H9 (cell line): ENCODE data around the gene ILDR2. TPM values are rescaled to one million over a fixed set of nuclear protein-coding genes. Genes with fewer than 3 reads are reported as not detected.

Experiments used
- DNase-seq: peaks from one replicate; pipeline ENCODE4 v3.0.0-alpha.2; 2017
- H2AFZ ChIP-seq: one replicate; pipeline ENCODE4 v1.6.1; 2013; ENCODE audit warnings: mild to moderate bottlenecking, low read length, control low read depth, moderate library complexity
- H2AK5ac ChIP-seq: 2 replicates; pipeline ENCODE4 v1.6.1; 2013; ENCODE audit warnings: low read length, control low read depth, mixed read lengths; ENCODE audit not compliant: insufficient read length
- H2BK120ac ChIP-seq: one replicate; pipeline ENCODE4 v1.6.1; 2013; ENCODE audit warnings: low read depth, mild to moderate bottlenecking, low read length, control low read depth, inconsistent platforms; ENCODE audit not compliant: poor library complexity, severe bottlenecking
- H2BK12ac ChIP-seq: 2 replicates; pipeline ENCODE4 v1.6.1; 2013; ENCODE audit warnings: low read length, control low read depth, mixed read lengths, low read depth; ENCODE audit not compliant: insufficient read length
- H2BK15ac ChIP-seq: 2 replicates; pipeline ENCODE4 v1.6.1; 2013; ENCODE audit warnings: low read depth, low read length, control low read depth
- H2BK20ac ChIP-seq: one replicate; pipeline ENCODE4 v1.6.1; 2013; ENCODE audit warnings: low read depth, mild to moderate bottlenecking, low read length, control low read depth, inconsistent platforms; ENCODE audit not compliant: poor library complexity, severe bottlenecking
- H2BK5ac ChIP-seq: 2 replicates; pipeline ENCODE4 v1.6.1; 2013; ENCODE audit warnings: low read length, control low read depth, mixed read lengths; ENCODE audit not compliant: insufficient read length
- H3K14ac ChIP-seq: 2 replicates; pipeline ENCODE4 v1.6.1; 2013; ENCODE audit warnings: low read length, control low read depth; ENCODE audit not compliant: insufficient read depth
- H3K18ac ChIP-seq: 2 replicates; pipeline ENCODE4 v1.6.1; 2013; ENCODE audit warnings: low read depth, mild to moderate bottlenecking, mixed read lengths, low read length, control low read depth; ENCODE audit not compliant: insufficient read length
- H3K23ac ChIP-seq: 2 replicates; pipeline ENCODE4 v1.6.1; 2013; ENCODE audit warnings: low read length, control low read depth, mixed read lengths, low read depth; ENCODE audit not compliant: insufficient read length
- H3K23me2 ChIP-seq: 2 replicates; pipeline ENCODE4 v1.6.1; 2013; ENCODE audit warnings: low read depth, mild to moderate bottlenecking, mixed read lengths, low read length, control low read depth; ENCODE audit not compliant: insufficient read length, poor library complexity, severe bottlenecking
- H3K27ac ChIP-seq: 2 replicates; pipeline ENCODE4 v1.5.1; 2013; ENCODE audit warnings: low read length, control low read depth, mixed read lengths, low read depth; ENCODE audit not compliant: insufficient read length
- H3K27me3 ChIP-seq: 2 replicates; pipeline ENCODE4 v1.6.1; 2013; ENCODE audit warnings: low read length, control low read depth, inconsistent platforms; ENCODE audit not compliant: insufficient read depth
- H3K4ac ChIP-seq: 2 replicates; pipeline ENCODE4 v1.6.1; 2013; ENCODE audit warnings: low read depth, mild to moderate bottlenecking, control low read depth, inconsistent platforms, low read length, moderate library complexity
- H3K4me1 ChIP-seq: 2 replicates; pipeline ENCODE4 v1.6.1; 2013; ENCODE audit warnings: low read length, control low read depth, inconsistent platforms; ENCODE audit not compliant: insufficient read depth
- H3K4me2 ChIP-seq: 2 replicates; pipeline ENCODE4 v1.6.1; 2013; ENCODE audit warnings: low read length, control low read depth, mixed read lengths; ENCODE audit not compliant: insufficient read length, insufficient read depth
- H3K56ac ChIP-seq: 2 replicates; pipeline ENCODE4 v1.6.1; 2013; ENCODE audit warnings: low read depth, mild to moderate bottlenecking, mixed read lengths, low read length, control low read depth; ENCODE audit not compliant: insufficient read length
- H3K79me1 ChIP-seq: 2 replicates; pipeline ENCODE4 v1.6.1; 2013; ENCODE audit warnings: low read depth, mild to moderate bottlenecking, moderate library complexity, low read length, control low read depth, inconsistent platforms; ENCODE audit not compliant: insufficient read depth, poor library complexity, severe bottlenecking
- H3K79me2 ChIP-seq: 2 replicates; pipeline ENCODE4 v1.6.1; 2013; ENCODE audit warnings: low read length, control low read depth, inconsistent platforms; ENCODE audit not compliant: insufficient read depth
- H3K9ac ChIP-seq: 2 replicates; pipeline ENCODE4 v1.6.1; 2013; ENCODE audit warnings: low read length, control low read depth, mixed read lengths; ENCODE audit not compliant: insufficient read length; ENCODE audit errors: extremely low read depth
- H3K9me3 ChIP-seq: one replicate; pipeline ENCODE4 v1.6.1; 2013; ENCODE audit warnings: low read depth, low read length, inconsistent platforms; ENCODE audit not compliant: control insufficient read depth
- H3T11ph ChIP-seq: one replicate; pipeline ENCODE4 v1.6.1; 2013; ENCODE audit warnings: mild to moderate bottlenecking, low read length, control low read depth, inconsistent platforms
- H4K20me1 ChIP-seq: one replicate; pipeline ENCODE4 v1.6.1; 2013; ENCODE audit not compliant: control insufficient read depth, insufficient read length, insufficient read depth
- H4K5ac ChIP-seq: 2 replicates; pipeline ENCODE4 v1.6.1; 2013; ENCODE audit warnings: low read depth, mild to moderate bottlenecking, mixed read lengths, low read length, control low read depth; ENCODE audit not compliant: insufficient read length
- H4K8ac ChIP-seq: replicated peaks from 2 replicates; pipeline ENCODE4 v1.6.1; 2013; ENCODE audit warnings: low read length, control low read depth, mixed read lengths, low read depth; ENCODE audit not compliant: insufficient read length
- H4K91ac ChIP-seq: 2 replicates; pipeline ENCODE4 v1.6.1; 2013; ENCODE audit warnings: low read depth, mild to moderate bottlenecking, moderate library complexity, mixed read lengths, low read length, control low read depth; ENCODE audit not compliant: insufficient read length
- H3K27ac Mint-ChIP-seq, 3 experiments: 2 replicates in 2 of 3; 3 replicates in 1 of 3; pipeline ENCODE4 v1.8.0; 2020 to 2021; ENCODE audit warnings: mixed read lengths in 3 of 3, mild to moderate bottlenecking in 1 of 3, moderate library complexity in 1 of 3
- H3K27me3 Mint-ChIP-seq: 2 replicates; pipeline ENCODE4 v1.8.0; 2021; ENCODE audit warnings: low read depth, mild to moderate bottlenecking, moderate library complexity, mixed read lengths
- H3K36me3 Mint-ChIP-seq, 3 experiments: 2 replicates in 2 of 3; 3 replicates in 1 of 3; pipeline ENCODE4 v1.8.0; 2020 to 2021; ENCODE audit warnings: low read depth in 3 of 3, mixed read lengths in 3 of 3; ENCODE audit not compliant: insufficient read depth in 1 of 3
- H3K4me1 Mint-ChIP-seq, 2 experiments: 2 replicates each; pipeline ENCODE4 v1.8.0; 2020; ENCODE audit warnings: mixed read lengths in 2 of 2
- H3K4me3 Mint-ChIP-seq, 2 experiments: 2 replicates in 1 of 2; 3 replicates in 1 of 2; pipeline ENCODE4 v1.8.0; 2020 to 2021; ENCODE audit warnings: mild to moderate bottlenecking in 2 of 2, mixed read lengths in 2 of 2, moderate library complexity in 1 of 2
- H3K9me3 Mint-ChIP-seq, 2 experiments: 2 replicates in 1 of 2; 3 replicates in 1 of 2; pipeline ENCODE4 v1.8.0; 2020; ENCODE audit warnings: mild to moderate bottlenecking in 2 of 2, mixed read lengths in 2 of 2, moderate library complexity in 1 of 2
- CTCF ChIP-seq: fragments of 200-600 bp; sonication (generic); conservative IDR thresholded peaks from 3 replicates; pipeline ENCODE4 v1.8.0; 2021; ENCODE audit warnings: antibody characterized with exemption, mild to moderate bottlenecking
- WGBS: extraction: QIAGEN DNeasy Blood & Tissue Kit; methylation state at CpG from one replicate; pipeline ENCODE4 v1.1.7; 2013; ENCODE audit warnings: missing lambda C conversion rate, low lambda C conversion rate, mixed read lengths; ENCODE audit not compliant: insufficient read length; ENCODE audit errors: extremely low coverage; 5-methylcytosine and 5-hydroxymethylcytosine counted together
- total RNA-seq: library from RNA; stranded (reverse); gene quantifications from 2 replicates; pipeline ENCODE4 v1.2.1, GENCODE V29; 2021

The ILDR2 gene
- total RNA-seq, 1 experiment from 2014 or later, result 1.1 TPM

DNA sequence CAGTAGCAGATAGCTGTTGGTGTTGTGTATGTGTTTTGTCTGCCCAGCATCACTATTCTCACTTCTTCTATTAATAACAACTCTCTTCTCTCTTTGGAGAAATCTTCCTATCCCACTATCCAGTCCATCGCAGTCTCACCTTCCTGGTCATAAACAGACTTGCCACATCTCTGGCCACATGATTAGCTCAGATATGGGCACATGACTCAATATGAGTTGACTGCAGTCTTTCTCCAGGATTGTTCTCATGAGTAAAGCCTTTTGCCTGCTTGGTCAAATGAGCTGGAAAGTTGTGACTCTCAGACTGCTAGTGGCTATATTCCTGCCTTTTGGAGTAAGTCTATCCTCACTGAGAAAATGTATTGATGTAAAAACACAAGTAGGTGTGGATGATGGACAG is 66.4 kb downstream of the ILDR2 start:
- peaks cover 25 to 26% of the 10 kb centered on the region in 2 experiments for H3K9me3 Mint-ChIP-seq
- Histone ChIP-seq H3K4me2 (no peak overlapping the region), H3K4me1 (no peaks in the 10 kb centered on the region), H3K23me2 (no peaks in the 10 kb centered on the region), H3K18ac (no peak overlapping the region), H2AFZ (no peak overlapping the region), H3K4ac (no peak overlapping the region), H2BK15ac (no peak overlapping the region), H3K14ac (no peak overlapping the region), H2BK5ac (no peak overlapping the region), H2BK12ac (no peak overlapping the region), H2BK120ac (no peak overlapping the region), H3K23ac (no peak overlapping the region), H3T11ph (no peak overlapping the region), H4K5ac (no peak overlapping the region), H2AK5ac (no peak overlapping the region), H3K79me1 (no peaks in the 10 kb centered on the region), H2BK20ac (no peak overlapping the region), H3K9ac (no peak overlapping the region), H3K79me2 (no peaks in the 10 kb centered on the region), H3K27me3 (no peaks in the 10 kb centered on the region), H4K91ac (no peak overlapping the region), H4K20me1 (no peaks in the 10 kb centered on the region), H3K56ac (no peak overlapping the region), H3K9me3 (peaks cover 4% of the 10 kb centered on the region), H3K27ac (no peak overlapping the region), H4K8ac (no peak overlapping the region)
- H3K27ac Mint-ChIP-seq, result no peak overlapping the region
- no peaks in the 10 kb centered on the region for H3K4me1 Mint-ChIP-seq
- TF ChIP-seq CTCF, result no peak
- H3K36me3 Mint-ChIP-seq, result peaks cover 8 to 20% (median 10%) of the 10 kb centered on the region in 3 experiments; a peak in 6 of 7 replicates
- no peak for DNase-seq
- peaks cover 4% of the 10 kb centered on the region for H3K27me3 Mint-ChIP-seq
- WGBS, result no CpG with 5 or more reads among the region's 1 CpG
- no peak overlapping the region for H3K4me3 Mint-ChIP-seq
